ENCODE results near the gene CPN2.

- TF ChIP-seq, protein P1, sequence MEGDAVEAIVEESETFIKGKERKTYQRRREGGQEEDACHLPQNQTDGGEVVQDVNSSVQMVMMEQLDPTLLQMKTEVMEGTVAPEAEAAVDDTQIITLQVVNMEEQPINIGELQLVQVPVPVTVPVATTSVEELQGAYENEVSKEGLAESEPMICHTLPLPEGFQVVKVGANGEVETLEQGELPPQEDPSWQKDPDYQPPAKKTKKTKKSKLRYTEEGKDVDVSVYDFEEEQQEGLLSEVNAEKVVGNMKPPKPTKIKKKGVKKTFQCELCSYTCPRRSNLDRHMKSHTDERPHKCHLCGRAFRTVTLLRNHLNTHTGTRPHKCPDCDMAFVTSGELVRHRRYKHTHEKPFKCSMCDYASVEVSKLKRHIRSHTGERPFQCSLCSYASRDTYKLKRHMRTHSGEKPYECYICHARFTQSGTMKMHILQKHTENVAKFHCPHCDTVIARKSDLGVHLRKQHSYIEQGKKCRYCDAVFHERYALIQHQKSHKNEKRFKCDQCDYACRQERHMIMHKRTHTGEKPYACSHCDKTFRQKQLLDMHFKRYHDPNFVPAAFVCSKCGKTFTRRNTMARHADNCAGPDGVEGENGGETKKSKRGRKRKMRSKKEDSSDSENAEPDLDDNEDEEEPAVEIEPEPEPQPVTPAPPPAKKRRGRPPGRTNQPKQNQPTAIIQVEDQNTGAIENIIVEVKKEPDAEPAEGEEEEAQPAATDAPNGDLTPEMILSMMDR (IDR thresholded peaks at IDR 0.05; ENCODE audit: low read depth, low read length): no peak
- no peak for TF ChIP-seq EZH2phosphoT487 (IDR thresholded peaks at IDR 0.05; ENCODE audit: low read depth)
Observed at GRCh38 chr3:194365526-194365925, 14.4 kb upstream of the CPN2 start.
